WTC11 (cell line): ENCODE data around the gene KIFC3. TPM values are rescaled to one million over a fixed set of nuclear protein-coding genes. Genes with fewer than 3 reads are reported as not detected.

ENCODE experiments used
- ATAC-seq: fragments of 200-7000 bp; cut with Tn5 transposase; 2 replicates; pipeline ENCODE4 v1.10.0; 2021; ENCODE audit warnings: mild to moderate bottlenecking, moderate library complexity
- CTCF ChIA-PET: fragments of 300-600 bp; sonication (Branson Sonifier 250); formaldehyde crosslinking; loops from one replicate; lab custom pipeline; 2021; ENCODE audit warnings: antibody characterized with exemption; lab: Charles Lee
- POLR2A ChIA-PET: fragments of 350-600 bp; sonication (Branson Sonifier 250); formaldehyde crosslinking; loops from one replicate; lab custom pipeline; 2021; ENCODE audit warnings: antibody characterized with exemption; lab: Charles Lee
- DNase-seq: peaks from one replicate; pipeline ENCODE4 v3.0.0; 2021; ENCODE audit warnings: low spot score
- H3K27ac Mint-ChIP-seq: 2 replicates; pipeline ENCODE4 v1.8.0; 2021; ENCODE audit warnings: mixed read lengths
- H3K27me3 Mint-ChIP-seq: 2 replicates; pipeline ENCODE4 v1.8.0; 2021; ENCODE audit warnings: low read depth, mild to moderate bottlenecking, moderate library complexity, mixed read lengths
- H3K36me3 Mint-ChIP-seq: 2 replicates; pipeline ENCODE4 v1.8.0; 2021; ENCODE audit warnings: mixed read lengths
- H3K4me1 Mint-ChIP-seq: 2 replicates; pipeline ENCODE4 v1.8.0; 2022; ENCODE audit warnings: mixed read lengths
- H3K4me3 Mint-ChIP-seq: 2 replicates; pipeline ENCODE4 v1.8.0; 2021; ENCODE audit warnings: mild to moderate bottlenecking, moderate library complexity, mixed read lengths
- H3K9me3 Mint-ChIP-seq: 2 replicates; pipeline ENCODE4 v1.8.0; 2021; ENCODE audit warnings: mixed read lengths
- ATF1 ChIP-seq: sonication (generic); formaldehyde crosslinking; IDR thresholded peaks from 2 replicates; pipeline ENCODE4 v1.8.1; 2023; ENCODE audit warnings: mild to moderate bottlenecking, moderate library complexity, missing genetic modification reagents
- FOXP1 ChIP-seq: sonication (generic); formaldehyde crosslinking; IDR thresholded peaks from 2 replicates; pipeline ENCODE4 v1.8.0; 2022; ENCODE audit warnings: missing genetic modification reagents, mild to moderate bottlenecking, moderate library complexity, borderline replicate concordance
- NR3C1 ChIP-seq: sonication (generic); formaldehyde crosslinking; conservative IDR thresholded peaks from 2 replicates; pipeline ENCODE4 v1.8.1; 2023; ENCODE audit warnings: low read depth, mild to moderate bottlenecking, missing genetic modification reagents
- PRRX2 ChIP-seq: fragments of 250-450 bp; sonication (Bioruptor Pico); IDR thresholded peaks from 2 replicates; pipeline ENCODE4 v1.8.0; 2021; ENCODE audit warnings: mild to moderate bottlenecking
- SMAD4 ChIP-seq: sonication (generic); formaldehyde crosslinking; IDR thresholded peaks from 2 replicates; pipeline ENCODE4 v1.8.0; 2022; ENCODE audit warnings: mild to moderate bottlenecking, missing genetic modification reagents
- ZNF263 ChIP-seq: sonication (generic); formaldehyde crosslinking; IDR thresholded peaks from 2 replicates; pipeline ENCODE4 v1.8.1; 2022; ENCODE audit warnings: low read depth, mild to moderate bottlenecking, moderate library complexity, missing genetic modification reagents
- ZNF671 ChIP-seq: fragments of 250-450 bp; sonication (Bioruptor Pico); IDR thresholded peaks from 2 replicates; pipeline ENCODE4 v1.8.0; 2021; ENCODE audit warnings: mild to moderate bottlenecking
- total RNA-seq: library from RNA; stranded (reverse); gene quantifications from 3 replicates; pipeline ENCODE4 v1.2.3, GENCODE V29; 2021
- TF ChIP-seq, protein P1 (sequence below): sonication (generic); formaldehyde crosslinking; IDR thresholded peaks from 2 replicates; pipeline ENCODE4 v1.8.1; 2022; ENCODE audit warnings: mild to moderate bottlenecking, missing genetic modification reagents, moderate library complexity, borderline replicate concordance
- TF ChIP-seq, protein P2 (sequence below): sonication (generic); formaldehyde crosslinking; IDR thresholded peaks from 2 replicates; pipeline ENCODE4 v1.8.0; 2022; ENCODE audit warnings: mild to moderate bottlenecking, missing genetic modification reagents
- TF ChIP-seq, protein P3 (sequence below): sonication (generic); formaldehyde crosslinking; IDR thresholded peaks from 2 replicates; pipeline ENCODE4 v1.8.1; 2023; ENCODE audit warnings: mild to moderate bottlenecking, missing genetic modification reagents, borderline replicate concordance
- TF ChIP-seq, protein P4 (sequence below): fragments of 250-450 bp; sonication (Bioruptor Pico); IDR thresholded peaks from 2 replicates; pipeline ENCODE4 v1.9.0; 2021; ENCODE audit warnings: mild to moderate bottlenecking
- TF ChIP-seq, protein P5 (sequence below): sonication (generic); formaldehyde crosslinking; IDR thresholded peaks from 2 replicates; pipeline ENCODE4 v1.8.1; 2023; ENCODE audit warnings: mild to moderate bottlenecking, missing genetic modification reagents
- TF ChIP-seq, protein P6 (sequence below): sonication (generic); formaldehyde crosslinking; IDR thresholded peaks from 2 replicates; pipeline ENCODE4 v1.8.0; 2022; ENCODE audit warnings: mild to moderate bottlenecking, missing genetic modification reagents
- TF ChIP-seq, protein P7 (sequence below): sonication (generic); formaldehyde crosslinking; IDR thresholded peaks from 2 replicates; pipeline ENCODE4 v1.8.0; 2022; ENCODE audit warnings: missing genetic modification reagents

Gene KIFC3
- total RNA-seq, 1 experiment from 2014 or later: 11.6 TPM

DNA sequence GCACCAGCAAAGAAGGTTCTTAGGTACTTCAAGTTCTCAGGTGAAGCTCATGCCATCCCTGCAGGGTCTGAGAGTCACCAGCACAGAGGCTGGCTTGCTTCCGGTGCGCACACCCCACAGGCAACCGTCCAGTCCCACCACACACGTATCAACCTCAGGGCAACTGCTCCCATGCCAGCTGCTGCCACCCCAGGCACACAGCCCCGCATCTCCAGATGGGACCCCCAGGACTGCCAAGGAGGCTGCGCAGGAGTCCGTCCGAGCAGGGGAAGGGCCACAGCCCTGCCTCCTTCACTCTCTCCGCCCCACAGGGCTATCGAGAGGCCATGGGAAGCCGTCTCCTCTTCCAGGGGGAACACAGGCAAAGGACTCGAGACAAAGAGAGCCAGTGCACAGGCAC, 13.3 kb downstream of the KIFC3 start (continued):
- TF ChIP-seq NR3C1 (CRISPR knock-in tag) (no peak), FOXP1 (CRISPR knock-in tag) (no peak), ZNF671 (CRISPR knock-in tag) (no peak)
- TF ChIP-seq, protein P1, sequence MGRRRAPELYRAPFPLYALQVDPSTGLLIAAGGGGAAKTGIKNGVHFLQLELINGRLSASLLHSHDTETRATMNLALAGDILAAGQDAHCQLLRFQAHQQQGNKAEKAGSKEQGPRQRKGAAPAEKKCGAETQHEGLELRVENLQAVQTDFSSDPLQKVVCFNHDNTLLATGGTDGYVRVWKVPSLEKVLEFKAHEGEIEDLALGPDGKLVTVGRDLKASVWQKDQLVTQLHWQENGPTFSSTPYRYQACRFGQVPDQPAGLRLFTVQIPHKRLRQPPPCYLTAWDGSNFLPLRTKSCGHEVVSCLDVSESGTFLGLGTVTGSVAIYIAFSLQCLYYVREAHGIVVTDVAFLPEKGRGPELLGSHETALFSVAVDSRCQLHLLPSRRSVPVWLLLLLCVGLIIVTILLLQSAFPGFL: no peak

DNA sequence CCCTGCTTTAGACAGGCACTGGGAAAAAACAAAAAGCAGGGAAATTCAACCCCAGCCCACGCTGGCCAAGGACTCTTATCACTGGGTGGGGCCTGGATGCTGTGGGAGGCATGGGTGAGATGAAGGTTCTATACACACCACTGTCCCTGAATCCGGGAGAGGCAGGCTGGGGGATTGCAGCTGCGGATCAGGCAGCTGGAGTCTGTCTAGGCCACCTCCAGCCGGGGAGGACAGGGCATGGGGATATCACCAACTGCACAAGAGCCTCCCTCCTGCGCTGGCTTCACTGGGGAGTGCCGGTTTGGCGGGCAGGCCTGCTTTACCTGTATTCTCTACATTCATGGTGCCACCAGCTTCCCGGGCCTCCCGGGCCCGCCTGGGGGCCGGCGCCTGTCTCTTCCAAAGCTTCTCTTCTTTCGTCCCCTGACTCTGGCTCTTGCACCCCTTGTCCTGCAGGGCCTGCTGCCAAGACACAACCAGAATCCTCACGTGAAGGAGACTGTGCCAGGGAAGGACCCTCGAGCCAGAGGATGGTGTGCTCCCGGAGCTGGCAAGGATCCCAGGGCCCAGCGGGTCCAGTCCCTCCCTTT, 13.9 kb downstream of the KIFC3 start:
- ATAC-seq: no peak
- Mint-ChIP-seq H3K27me3 (no peaks in the 10 kb centered on the region), H3K36me3 (no peaks in the 10 kb centered on the region), H3K4me1 (no peaks in the 10 kb centered on the region), H3K9me3 (no peaks in the 10 kb centered on the region), H3K27ac (no peak overlapping the region), H3K4me3 (no peak overlapping the region)
- DNase-seq: no peak
- CTCF ChIA-PET: interaction anchor here (0.7 to 2.5 kb wide), 3 partner anchors 12 to 169 kb away, joined by 4 to 9 read pairs (median 4); no protein-coding TSS in a partner anchor
- POLR2A ChIA-PET: interaction anchor here (1.0 kb wide), 1 partner anchor 12 kb away, joined by 3 read pairs; no protein-coding TSS in a partner anchor
- TF ChIP-seq, protein P2, sequence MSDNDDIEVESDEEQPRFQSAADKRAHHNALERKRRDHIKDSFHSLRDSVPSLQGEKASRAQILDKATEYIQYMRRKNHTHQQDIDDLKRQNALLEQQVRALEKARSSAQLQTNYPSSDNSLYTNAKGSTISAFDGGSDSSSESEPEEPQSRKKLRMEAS: no peak
- TF ChIP-seq, protein P3, sequence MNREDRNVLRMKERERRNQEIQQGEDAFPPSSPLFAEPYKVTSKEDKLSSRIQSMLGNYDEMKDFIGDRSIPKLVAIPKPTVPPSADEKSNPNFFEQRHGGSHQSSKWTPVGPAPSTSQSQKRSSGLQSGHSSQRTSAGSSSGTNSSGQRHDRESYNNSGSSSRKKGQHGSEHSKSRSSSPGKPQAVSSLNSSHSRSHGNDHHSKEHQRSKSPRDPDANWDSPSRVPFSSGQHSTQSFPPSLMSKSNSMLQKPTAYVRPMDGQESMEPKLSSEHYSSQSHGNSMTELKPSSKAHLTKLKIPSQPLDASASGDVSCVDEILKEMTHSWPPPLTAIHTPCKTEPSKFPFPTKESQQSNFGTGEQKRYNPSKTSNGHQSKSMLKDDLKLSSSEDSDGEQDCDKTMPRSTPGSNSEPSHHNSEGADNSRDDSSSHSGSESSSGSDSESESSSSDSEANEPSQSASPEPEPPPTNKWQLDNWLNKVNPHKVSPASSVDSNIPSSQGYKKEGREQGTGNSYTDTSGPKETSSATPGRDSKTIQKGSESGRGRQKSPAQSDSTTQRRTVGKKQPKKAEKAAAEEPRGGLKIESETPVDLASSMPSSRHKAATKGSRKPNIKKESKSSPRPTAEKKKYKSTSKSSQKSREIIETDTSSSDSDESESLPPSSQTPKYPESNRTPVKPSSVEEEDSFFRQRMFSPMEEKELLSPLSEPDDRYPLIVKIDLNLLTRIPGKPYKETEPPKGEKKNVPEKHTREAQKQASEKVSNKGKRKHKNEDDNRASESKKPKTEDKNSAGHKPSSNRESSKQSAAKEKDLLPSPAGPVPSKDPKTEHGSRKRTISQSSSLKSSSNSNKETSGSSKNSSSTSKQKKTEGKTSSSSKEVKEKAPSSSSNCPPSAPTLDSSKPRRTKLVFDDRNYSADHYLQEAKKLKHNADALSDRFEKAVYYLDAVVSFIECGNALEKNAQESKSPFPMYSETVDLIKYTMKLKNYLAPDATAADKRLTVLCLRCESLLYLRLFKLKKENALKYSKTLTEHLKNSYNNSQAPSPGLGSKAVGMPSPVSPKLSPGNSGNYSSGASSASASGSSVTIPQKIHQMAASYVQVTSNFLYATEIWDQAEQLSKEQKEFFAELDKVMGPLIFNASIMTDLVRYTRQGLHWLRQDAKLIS (CRISPR knock-in tag): no peak
- TF ChIP-seq, protein P4, sequence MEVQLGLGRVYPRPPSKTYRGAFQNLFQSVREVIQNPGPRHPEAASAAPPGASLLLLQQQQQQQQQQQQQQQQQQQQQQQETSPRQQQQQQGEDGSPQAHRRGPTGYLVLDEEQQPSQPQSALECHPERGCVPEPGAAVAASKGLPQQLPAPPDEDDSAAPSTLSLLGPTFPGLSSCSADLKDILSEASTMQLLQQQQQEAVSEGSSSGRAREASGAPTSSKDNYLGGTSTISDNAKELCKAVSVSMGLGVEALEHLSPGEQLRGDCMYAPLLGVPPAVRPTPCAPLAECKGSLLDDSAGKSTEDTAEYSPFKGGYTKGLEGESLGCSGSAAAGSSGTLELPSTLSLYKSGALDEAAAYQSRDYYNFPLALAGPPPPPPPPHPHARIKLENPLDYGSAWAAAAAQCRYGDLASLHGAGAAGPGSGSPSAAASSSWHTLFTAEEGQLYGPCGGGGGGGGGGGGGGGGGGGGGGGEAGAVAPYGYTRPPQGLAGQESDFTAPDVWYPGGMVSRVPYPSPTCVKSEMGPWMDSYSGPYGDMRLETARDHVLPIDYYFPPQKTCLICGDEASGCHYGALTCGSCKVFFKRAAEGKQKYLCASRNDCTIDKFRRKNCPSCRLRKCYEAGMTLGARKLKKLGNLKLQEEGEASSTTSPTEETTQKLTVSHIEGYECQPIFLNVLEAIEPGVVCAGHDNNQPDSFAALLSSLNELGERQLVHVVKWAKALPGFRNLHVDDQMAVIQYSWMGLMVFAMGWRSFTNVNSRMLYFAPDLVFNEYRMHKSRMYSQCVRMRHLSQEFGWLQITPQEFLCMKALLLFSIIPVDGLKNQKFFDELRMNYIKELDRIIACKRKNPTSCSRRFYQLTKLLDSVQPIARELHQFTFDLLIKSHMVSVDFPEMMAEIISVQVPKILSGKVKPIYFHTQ (CRISPR knock-in tag): no peak
- TF ChIP-seq SMAD4 (CRISPR knock-in tag) (no peak), PRRX2 (CRISPR knock-in tag) (no peak), ZNF263 (no peak), ATF1 (no peak)
- TF ChIP-seq, protein P5, sequence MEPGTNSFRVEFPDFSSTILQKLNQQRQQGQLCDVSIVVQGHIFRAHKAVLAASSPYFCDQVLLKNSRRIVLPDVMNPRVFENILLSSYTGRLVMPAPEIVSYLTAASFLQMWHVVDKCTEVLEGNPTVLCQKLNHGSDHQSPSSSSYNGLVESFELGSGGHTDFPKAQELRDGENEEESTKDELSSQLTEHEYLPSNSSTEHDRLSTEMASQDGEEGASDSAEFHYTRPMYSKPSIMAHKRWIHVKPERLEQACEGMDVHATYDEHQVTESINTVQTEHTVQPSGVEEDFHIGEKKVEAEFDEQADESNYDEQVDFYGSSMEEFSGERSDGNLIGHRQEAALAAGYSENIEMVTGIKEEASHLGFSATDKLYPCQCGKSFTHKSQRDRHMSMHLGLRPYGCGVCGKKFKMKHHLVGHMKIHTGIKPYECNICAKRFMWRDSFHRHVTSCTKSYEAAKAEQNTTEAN: no peak
- TF ChIP-seq, protein P6, sequence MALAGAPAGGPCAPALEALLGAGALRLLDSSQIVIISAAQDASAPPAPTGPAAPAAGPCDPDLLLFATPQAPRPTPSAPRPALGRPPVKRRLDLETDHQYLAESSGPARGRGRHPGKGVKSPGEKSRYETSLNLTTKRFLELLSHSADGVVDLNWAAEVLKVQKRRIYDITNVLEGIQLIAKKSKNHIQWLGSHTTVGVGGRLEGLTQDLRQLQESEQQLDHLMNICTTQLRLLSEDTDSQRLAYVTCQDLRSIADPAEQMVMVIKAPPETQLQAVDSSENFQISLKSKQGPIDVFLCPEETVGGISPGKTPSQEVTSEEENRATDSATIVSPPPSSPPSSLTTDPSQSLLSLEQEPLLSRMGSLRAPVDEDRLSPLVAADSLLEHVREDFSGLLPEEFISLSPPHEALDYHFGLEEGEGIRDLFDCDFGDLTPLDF (CRISPR knock-in tag): no peak
- TF ChIP-seq, protein P7, sequence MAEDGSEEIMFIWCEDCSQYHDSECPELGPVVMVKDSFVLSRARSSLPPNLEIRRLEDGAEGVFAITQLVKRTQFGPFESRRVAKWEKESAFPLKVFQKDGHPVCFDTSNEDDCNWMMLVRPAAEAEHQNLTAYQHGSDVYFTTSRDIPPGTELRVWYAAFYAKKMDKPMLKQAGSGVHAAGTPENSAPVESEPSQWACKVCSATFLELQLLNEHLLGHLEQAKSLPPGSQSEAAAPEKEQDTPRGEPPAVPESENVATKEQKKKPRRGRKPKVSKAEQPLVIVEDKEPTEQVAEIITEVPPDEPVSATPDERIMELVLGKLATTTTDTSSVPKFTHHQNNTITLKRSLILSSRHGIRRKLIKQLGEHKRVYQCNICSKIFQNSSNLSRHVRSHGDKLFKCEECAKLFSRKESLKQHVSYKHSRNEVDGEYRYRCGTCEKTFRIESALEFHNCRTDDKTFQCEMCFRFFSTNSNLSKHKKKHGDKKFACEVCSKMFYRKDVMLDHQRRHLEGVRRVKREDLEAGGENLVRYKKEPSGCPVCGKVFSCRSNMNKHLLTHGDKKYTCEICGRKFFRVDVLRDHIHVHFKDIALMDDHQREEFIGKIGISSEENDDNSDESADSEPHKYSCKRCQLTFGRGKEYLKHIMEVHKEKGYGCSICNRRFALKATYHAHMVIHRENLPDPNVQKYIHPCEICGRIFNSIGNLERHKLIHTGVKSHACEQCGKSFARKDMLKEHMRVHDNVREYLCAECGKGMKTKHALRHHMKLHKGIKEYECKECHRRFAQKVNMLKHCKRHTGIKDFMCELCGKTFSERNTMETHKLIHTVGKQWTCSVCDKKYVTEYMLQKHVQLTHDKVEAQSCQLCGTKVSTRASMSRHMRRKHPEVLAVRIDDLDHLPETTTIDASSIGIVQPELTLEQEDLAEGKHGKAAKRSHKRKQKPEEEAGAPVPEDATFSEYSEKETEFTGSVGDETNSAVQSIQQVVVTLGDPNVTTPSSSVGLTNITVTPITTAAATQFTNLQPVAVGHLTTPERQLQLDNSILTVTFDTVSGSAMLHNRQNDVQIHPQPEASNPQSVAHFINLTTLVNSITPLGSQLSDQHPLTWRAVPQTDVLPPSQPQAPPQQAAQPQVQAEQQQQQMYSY (CRISPR knock-in tag): no peak
